Right lung (tissue), 5 donors: ENCODE results near the gene PKM. TPM values are rescaled to one million over a fixed set of nuclear protein-coding genes. Genes with fewer than 3 reads are reported as not detected.

ENCODE experiments used
- DNase-seq, 2 donors: peaks; one replicate each; pipeline ENCODE4 v3.0.0-alpha.2; 2013
- polyA plus RNA-seq, 5 donors: library from polyadenylated mRNA; unstranded; fragments of 120-200 nt; gene quantifications; one replicate each; pipeline versions ENCODE4 v1.2.1 to v1.2.3, GENCODE V29; 2013; ENCODE audit warnings: inconsistent platforms in 1 of 5, low replicate concordance in 1 of 5; ENCODE audit not compliant: insufficient read length in 5 of 5, insufficient read depth in 1 of 5

Gene PKM
- polyA plus RNA-seq, 5 donors: 431 to 641 (median 574) TPM

DNA sequence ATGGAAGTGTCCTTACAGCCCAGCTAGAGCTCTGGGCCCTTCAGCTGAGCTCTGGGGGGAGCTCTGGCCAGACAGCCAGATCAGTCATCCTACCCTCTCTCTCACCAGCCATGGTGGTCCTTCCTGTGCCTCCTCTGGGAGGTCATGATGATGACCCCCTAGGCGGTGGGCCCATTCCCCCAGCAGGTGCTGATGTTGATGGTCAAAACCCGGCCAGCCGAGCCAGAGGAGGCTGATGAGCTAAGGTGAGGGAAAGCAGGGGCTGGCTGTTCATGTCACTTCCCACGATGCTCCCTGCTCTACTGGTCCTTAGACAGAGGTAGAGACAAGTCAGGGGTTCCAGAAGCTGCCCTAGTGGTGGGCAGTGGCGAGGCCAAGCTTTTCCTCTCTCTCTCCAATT lies 68.4 kb downstream of the PKM start:
- DNase-seq: no peak

GRCh38 chr15:72161361-72162132 lies 69.4 kb downstream of the PKM start:
- peak; percentile 66 to 81 for DNase-seq

DNA sequence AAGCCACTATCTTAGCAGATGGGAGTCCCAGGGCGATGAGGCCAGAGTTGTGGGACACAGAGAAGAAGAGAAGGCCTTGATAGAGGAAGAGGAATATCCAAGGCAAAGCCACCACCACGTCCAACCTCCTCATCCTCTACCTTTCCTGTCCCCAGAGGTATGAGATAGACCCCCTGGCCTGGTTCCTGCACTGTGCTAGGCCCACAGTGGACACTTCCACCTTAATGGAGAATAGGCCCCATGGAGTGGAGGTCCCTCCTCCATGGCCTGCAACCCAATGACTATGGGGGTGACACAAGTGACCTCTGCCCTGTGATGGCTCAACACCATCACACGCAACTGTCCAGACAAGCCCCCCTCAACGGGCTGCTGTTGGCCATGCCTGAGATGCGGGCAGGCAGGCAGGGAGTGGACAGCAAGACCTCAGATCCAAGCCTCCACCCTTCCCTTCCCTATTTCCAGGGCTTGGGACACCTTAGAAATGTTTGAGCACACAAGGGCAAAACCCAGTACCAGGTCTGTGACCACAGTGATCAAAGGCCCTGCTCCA lies 70.2 kb downstream of the PKM start:
- DNase-seq: no peak

- no peak for DNase-seq
Measured at GRCh38 chr15:72156928-72157327, 74.1 kb downstream of the PKM start.

GRCh38 chr15:72155635-72156616 lies 75.1 kb downstream of the PKM start:
- DNase-seq: peak; percentile 85 to 88

DNA sequence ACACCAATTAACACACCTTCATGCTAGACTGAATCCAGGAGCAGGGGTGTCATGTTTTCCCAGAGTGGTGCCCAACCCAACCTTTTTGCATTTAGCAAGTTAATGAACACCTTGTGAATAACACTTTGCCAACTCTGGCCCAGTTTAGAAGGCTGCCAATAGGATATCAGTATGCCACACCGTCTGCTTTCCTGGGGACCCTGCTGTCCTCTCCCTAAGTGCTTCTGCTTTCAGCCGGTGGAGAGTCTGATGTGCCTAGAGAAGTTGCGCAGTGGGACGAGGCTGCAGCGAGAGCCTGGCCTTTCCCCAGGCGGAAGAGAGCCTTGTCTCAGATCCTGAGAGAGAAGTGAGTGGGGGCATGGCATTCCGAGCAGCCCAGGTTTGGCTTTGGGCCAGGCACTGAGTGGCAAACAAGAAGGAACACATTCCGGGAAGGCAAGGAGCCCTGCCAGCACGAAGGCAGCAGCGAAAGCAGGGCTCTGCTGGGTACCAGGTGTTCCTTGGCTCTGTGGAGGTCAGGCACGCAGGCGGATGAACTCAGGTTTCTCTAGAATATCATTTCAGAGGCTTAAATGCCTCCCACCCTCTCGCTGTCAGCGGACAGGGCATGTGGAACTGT lies 75.9 kb downstream of the PKM start:
- peak; percentile 79 to 80 for DNase-seq

GRCh38 chr15:72154316-72154715 lies 76.7 kb downstream of the PKM start:
- no peak for DNase-seq

- DNase-seq: peak in 1 of 2 donors; percentile 47
Measured at GRCh38 chr15:72153269-72154000, 77.6 kb downstream of the PKM start.

Other genes starting within 250 kb of the PKM start
- 10 to 100 TPM; 22.3 to 43.3 (median 38.9) TPM for gene MYO9A, start 113.0 kb downstream of the PKM start, polyA plus RNA-seq
- 1 to 10 TPM; 4.0 to 5.7 (median 4.8) TPM for gene SENP8, start 112.8 kb downstream of the PKM start, polyA plus RNA-seq
- gene GRAMD2A, start 33.4 kb downstream of the PKM start, polyA plus RNA-seq: 1 to 10 TPM; 6.0 to 9.6 (median 7.4) TPM
- gene PARP6, start 41.4 kb upstream of the PKM start, polyA plus RNA-seq: 100 to 1,000 TPM; 110 to 161 (median 124) TPM
- gene CELF6, start 89.0 kb upstream of the PKM start, polyA plus RNA-seq: 1 to 10 TPM; 1.8 to 3.6 (median 3.2) TPM
- 100 to 1,000 TPM in 1 of 5 donors, 10 to 100 TPM in 4; 67.9 to 105 (median 82.1) TPM for gene HEXA, start 144.8 kb upstream of the PKM start, polyA plus RNA-seq
- gene TMEM202, start 167.1 kb upstream of the PKM start, polyA plus RNA-seq: under 1 TPM in 1 of 5 donors, not detected in 4; 0.20 TPM
- gene ARIH1, start 243.1 kb upstream of the PKM start, polyA plus RNA-seq: 100 to 1,000 TPM; 158 to 211 (median 201) TPM